Measurements from ENCODE around the gene MIPEP.

MIPEP gene

GRCh38 chr13:23852351-23852750, 36.8 kb downstream of the MIPEP start:
- no peak for DNase-seq (ENCODE audit: low spot score)

GRCh38 chr13:23851106-23851505, 38.1 kb downstream of the MIPEP start:
- DNase-seq (ENCODE audit: low spot score) = no peak

GRCh38 chr13:23850134-23850533, 39.1 kb downstream of the MIPEP start:
- no peak for DNase-seq (ENCODE audit: low spot score)

GRCh38 chr13:23849670-23850069, 39.5 kb downstream of the MIPEP start:
- DNase-seq (ENCODE audit: low spot score) = no peak

- DNase-seq (ENCODE audit: low spot score) = peak; percentile 33
Measured at GRCh38 chr13:23848646-23849141, 40.5 kb downstream of the MIPEP start.

GRCh38 chr13:23848019-23848418, 41.2 kb downstream of the MIPEP start:
- peak; percentile 24 for DNase-seq (ENCODE audit: low spot score)

- no peak for DNase-seq (ENCODE audit: low spot score)
Measured at GRCh38 chr13:23847497-23847896, 41.7 kb downstream of the MIPEP start.

- DNase-seq (ENCODE audit: low spot score) = no peak
Measured at GRCh38 chr13:23845105-23845725, 44.0 kb downstream of the MIPEP start.

GRCh38 chr13:23844132-23844531, 45.1 kb downstream of the MIPEP start:
- DNase-seq (ENCODE audit: low spot score) = no peak

GRCh38 chr13:23843436-23843835, 45.8 kb downstream of the MIPEP start:
- DNase-seq (ENCODE audit: low spot score) = no peak

GRCh38 chr13:23842406-23842805, 46.8 kb downstream of the MIPEP start:
- no peak for DNase-seq (ENCODE audit: low spot score)

GRCh38 chr13:23833733-23834611, 55.2 kb downstream of the MIPEP start:
- no peak for DNase-seq (ENCODE audit: low spot score)

- DNase-seq (ENCODE audit: low spot score) = peak; percentile 69
Measured at GRCh38 chr13:23828866-23829265, 60.3 kb downstream of the MIPEP start.

GRCh38 chr13:23828086-23828485, 61.1 kb downstream of the MIPEP start:
- DNase-seq (ENCODE audit: low spot score) = no peak

GRCh38 chr13:23825179-23825578, 64.0 kb downstream of the MIPEP start:
- no peak for DNase-seq (ENCODE audit: low spot score)

GRCh38 chr13:23824371-23824770, 64.8 kb downstream of the MIPEP start:
- peak; percentile 42 for DNase-seq (ENCODE audit: low spot score)

- peak; percentile 10 for DNase-seq (ENCODE audit: low spot score)
Measured at GRCh38 chr13:23822252-23822824, 66.9 kb downstream of the MIPEP start.

GRCh38 chr13:23820530-23820929, 68.7 kb downstream of the MIPEP start:
- no peak for DNase-seq (ENCODE audit: low spot score)

- no peak for DNase-seq (ENCODE audit: low spot score)
Measured at GRCh38 chr13:23817830-23818229, 71.4 kb downstream of the MIPEP start.

GRCh38 chr13:23817136-23817535, 72.1 kb downstream of the MIPEP start:
- DNase-seq (ENCODE audit: low spot score) = no peak

GRCh38 chr13:23813635-23814034, 75.6 kb downstream of the MIPEP start:
- no peak for DNase-seq (ENCODE audit: low spot score)

- DNase-seq (ENCODE audit: low spot score) = no peak
Measured at GRCh38 chr13:23811366-23812062, 77.7 kb downstream of the MIPEP start.
